ENCODE results near the gene SNTA1. TPM values are rescaled to one million over a fixed set of nuclear protein-coding genes. Genes with fewer than 3 reads are reported as not detected.

Gene SNTA1
- total and polyA plus RNA-seq, 9 of the 15 experiments (the other 6 are each of a cell fraction or from before 2014, with no cell fraction given) = 1.2 to 40.8 (median 20.3) TPM

- peak; percentile 90 for TF ChIP-seq EP300 (IDR thresholded peaks at IDR 0.05; ENCODE audit: low read length)
- TF ChIP-seq ZNF76 (CRISPR knock-in tag; IDR thresholded peaks at IDR 0.05; ENCODE audit: borderline replicate concordance) = no peak
- TF ChIP-seq MAZ (CRISPR knock-in tag; conservative IDR thresholded peaks at IDR 0.05 in 1 of 2, IDR thresholded peaks at IDR 0.05 in 1 of 2) = peak in 1 of 2 experiments; percentile 40; a peak in 1 of 4 replicates
- no peak for TF ChIP-seq LARP7 (IDR thresholded peaks at IDR 0.05)
- 0 out of 2 replicates have a peak, but pooled peaks have one; percentile 33 for TF ChIP-seq MBD2 (IDR thresholded peaks at IDR 0.05; ENCODE audit: borderline replicate concordance, low read depth)
- TF ChIP-seq TAF7 (tag; IDR thresholded peaks at IDR 0.05) = no peak
- TF ChIP-seq ZNF41 (CRISPR knock-in tag; conservative IDR thresholded peaks at IDR 0.05) = no peak
- TF ChIP-seq HLTF (IDR thresholded peaks at IDR 0.05) = peak; percentile 72; the same call in 1 of the 2 replicates
- no peak for TF ChIP-seq STAT5B (CRISPR knock-in tag; IDR thresholded peaks at IDR 0.05)
- 0 out of 2 replicates have a peak, but pooled peaks have one; percentile 39 for TF ChIP-seq ZBTB17 (CRISPR knock-in tag; IDR thresholded peaks at IDR 0.05)
- peak; percentile 76 for TF ChIP-seq FOXM1 (IDR thresholded peaks at IDR 0.05; ENCODE audit: low read depth)
- peak; percentile 72; the same call in 1 of the 2 replicates for TF ChIP-seq FOXM1 (CRISPR knock-in tag; IDR thresholded peaks at IDR 0.05; ENCODE audit: low read depth)
- no peak for TF ChIP-seq ZKSCAN3 (CRISPR knock-in tag; IDR thresholded peaks at IDR 0.05)
- TF ChIP-seq, protein P1, sequence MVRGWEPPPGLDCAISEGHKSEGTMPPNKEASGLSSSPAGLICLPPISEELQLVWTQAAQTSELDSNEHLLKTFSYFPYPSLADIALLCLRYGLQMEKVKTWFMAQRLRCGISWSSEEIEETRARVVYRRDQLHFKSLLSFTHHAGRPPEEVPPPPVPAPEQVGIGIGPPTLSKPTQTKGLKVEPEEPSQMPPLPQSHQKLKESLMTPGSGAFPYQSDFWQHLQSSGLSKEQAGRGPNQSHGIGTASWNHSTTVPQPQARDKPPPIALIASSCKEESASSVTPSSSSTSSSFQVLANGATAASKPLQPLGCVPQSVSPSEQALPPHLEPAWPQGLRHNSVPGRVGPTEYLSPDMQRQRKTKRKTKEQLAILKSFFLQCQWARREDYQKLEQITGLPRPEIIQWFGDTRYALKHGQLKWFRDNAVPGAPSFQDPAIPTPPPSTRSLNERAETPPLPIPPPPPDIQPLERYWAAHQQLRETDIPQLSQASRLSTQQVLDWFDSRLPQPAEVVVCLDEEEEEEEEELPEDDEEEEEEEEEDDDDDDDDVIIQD (CRISPR knock-in tag; IDR thresholded peaks at IDR 0.05) = no peak
- TF ChIP-seq ZNF174 (CRISPR knock-in tag; IDR thresholded peaks at IDR 0.05) = no peak
- no peak; the same call in 1 of the 2 replicates for TF ChIP-seq RFX1 (IDR thresholded peaks at IDR 0.05)
- TF ChIP-seq, protein P2, sequence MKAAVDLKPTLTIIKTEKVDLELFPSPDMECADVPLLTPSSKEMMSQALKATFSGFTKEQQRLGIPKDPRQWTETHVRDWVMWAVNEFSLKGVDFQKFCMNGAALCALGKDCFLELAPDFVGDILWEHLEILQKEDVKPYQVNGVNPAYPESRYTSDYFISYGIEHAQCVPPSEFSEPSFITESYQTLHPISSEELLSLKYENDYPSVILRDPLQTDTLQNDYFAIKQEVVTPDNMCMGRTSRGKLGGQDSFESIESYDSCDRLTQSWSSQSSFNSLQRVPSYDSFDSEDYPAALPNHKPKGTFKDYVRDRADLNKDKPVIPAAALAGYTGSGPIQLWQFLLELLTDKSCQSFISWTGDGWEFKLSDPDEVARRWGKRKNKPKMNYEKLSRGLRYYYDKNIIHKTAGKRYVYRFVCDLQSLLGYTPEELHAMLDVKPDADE (conservative IDR thresholded peaks at IDR 0.05; ENCODE audit: control insufficient read depth, low read depth, low read length) = peak; percentile 59; the same call in 1 of the 2 replicates
- peak; percentile 96 for TF ChIP-seq KLF16 (IDR thresholded peaks at IDR 0.05)
- TF ChIP-seq, protein P3, sequence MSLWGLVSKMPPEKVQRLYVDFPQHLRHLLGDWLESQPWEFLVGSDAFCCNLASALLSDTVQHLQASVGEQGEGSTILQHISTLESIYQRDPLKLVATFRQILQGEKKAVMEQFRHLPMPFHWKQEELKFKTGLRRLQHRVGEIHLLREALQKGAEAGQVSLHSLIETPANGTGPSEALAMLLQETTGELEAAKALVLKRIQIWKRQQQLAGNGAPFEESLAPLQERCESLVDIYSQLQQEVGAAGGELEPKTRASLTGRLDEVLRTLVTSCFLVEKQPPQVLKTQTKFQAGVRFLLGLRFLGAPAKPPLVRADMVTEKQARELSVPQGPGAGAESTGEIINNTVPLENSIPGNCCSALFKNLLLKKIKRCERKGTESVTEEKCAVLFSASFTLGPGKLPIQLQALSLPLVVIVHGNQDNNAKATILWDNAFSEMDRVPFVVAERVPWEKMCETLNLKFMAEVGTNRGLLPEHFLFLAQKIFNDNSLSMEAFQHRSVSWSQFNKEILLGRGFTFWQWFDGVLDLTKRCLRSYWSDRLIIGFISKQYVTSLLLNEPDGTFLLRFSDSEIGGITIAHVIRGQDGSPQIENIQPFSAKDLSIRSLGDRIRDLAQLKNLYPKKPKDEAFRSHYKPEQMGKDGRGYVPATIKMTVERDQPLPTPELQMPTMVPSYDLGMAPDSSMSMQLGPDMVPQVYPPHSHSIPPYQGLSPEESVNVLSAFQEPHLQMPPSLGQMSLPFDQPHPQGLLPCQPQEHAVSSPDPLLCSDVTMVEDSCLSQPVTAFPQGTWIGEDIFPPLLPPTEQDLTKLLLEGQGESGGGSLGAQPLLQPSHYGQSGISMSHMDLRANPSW (CRISPR knock-in tag; IDR thresholded peaks at IDR 0.05) = 0 out of 2 replicates have a peak, but pooled peaks have one; percentile 31
- TF ChIP-seq MAFF (IDR thresholded peaks at IDR 0.05; ENCODE audit: low read length) = no peak
- TF ChIP-seq MCM3 (IDR thresholded peaks at IDR 0.05) = no peak
- TF ChIP-seq ZNF445 (CRISPR knock-in tag; IDR thresholded peaks at IDR 0.05; ENCODE audit: low read depth) = no peak
Observed at GRCh38 chr20:33419140-33419974, 24.2 kb downstream of the SNTA1 start (continued).
